CD4-positive, alpha-beta T cell treated with Interleukin-1 beta for 1 hour (primary cell): ENCODE measurements around the gene GABRD.

ENCODE experiments used
- DNase-seq, 2 donors: peaks; one replicate each; pipeline ENCODE4 v3.0.0-alpha.2; 2020 to 2022

Gene GABRD

DNA sequence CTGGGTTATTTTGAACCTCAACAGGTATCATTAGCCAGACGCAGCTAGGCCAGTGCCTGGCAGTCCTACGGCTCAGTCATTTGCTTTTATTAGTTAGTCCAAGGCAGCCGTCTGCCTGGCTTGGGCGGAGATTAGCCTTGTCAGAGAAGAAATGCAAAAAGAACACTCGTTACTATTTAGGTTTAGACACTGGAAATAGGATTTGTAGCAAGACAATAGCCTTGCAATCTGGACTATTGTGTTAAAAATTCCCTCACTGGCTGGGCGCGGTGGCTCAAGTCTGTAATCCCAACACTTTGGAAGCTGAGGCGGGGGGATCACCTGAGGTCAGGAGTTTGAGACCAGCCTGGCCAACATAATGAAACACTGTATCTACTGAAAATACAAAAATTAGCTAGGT lies 20.1 kb downstream of the GABRD start:
- no peak for DNase-seq

DNA sequence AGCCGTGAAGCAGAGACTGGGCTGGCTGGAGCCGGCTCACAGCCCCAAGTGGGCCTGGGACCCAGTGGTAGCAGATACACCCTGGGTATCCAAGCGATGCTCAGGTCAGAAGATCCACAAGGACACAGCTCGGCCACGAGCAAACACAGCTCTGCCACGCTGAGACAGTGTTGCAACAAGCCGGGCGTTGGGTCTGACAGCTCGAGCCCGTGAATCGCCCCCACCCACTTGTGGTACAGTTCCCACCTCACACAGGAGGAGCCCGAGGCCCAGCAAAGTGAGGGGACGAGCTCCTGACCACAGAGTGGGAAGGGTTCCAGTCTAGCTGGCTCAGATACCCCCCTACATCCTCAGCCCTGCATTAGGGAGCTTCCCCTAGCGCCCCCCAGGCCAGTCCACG lies 22.2 kb downstream of the GABRD start:
- DNase-seq: no peak

- no peak for DNase-seq
Observed at GRCh38 chr1:2041887-2042286, 22.7 kb downstream of the GABRD start.

GRCh38 chr1:2042830-2043773 lies 24.0 kb downstream of the GABRD start:
- DNase-seq: no peak

- no peak for DNase-seq
Observed at GRCh38 chr1:2043886-2044285, 24.7 kb downstream of the GABRD start.

GRCh38 chr1:2044510-2045319 lies 25.6 kb downstream of the GABRD start:
- peak; percentile 77 to 84 for DNase-seq

GRCh38 chr1:2045468-2046173 lies 26.5 kb downstream of the GABRD start:
- DNase-seq: no peak

GRCh38 chr1:2046174-2046917 lies 27.2 kb downstream of the GABRD start:
- DNase-seq: peak; percentile 27 to 33

DNA sequence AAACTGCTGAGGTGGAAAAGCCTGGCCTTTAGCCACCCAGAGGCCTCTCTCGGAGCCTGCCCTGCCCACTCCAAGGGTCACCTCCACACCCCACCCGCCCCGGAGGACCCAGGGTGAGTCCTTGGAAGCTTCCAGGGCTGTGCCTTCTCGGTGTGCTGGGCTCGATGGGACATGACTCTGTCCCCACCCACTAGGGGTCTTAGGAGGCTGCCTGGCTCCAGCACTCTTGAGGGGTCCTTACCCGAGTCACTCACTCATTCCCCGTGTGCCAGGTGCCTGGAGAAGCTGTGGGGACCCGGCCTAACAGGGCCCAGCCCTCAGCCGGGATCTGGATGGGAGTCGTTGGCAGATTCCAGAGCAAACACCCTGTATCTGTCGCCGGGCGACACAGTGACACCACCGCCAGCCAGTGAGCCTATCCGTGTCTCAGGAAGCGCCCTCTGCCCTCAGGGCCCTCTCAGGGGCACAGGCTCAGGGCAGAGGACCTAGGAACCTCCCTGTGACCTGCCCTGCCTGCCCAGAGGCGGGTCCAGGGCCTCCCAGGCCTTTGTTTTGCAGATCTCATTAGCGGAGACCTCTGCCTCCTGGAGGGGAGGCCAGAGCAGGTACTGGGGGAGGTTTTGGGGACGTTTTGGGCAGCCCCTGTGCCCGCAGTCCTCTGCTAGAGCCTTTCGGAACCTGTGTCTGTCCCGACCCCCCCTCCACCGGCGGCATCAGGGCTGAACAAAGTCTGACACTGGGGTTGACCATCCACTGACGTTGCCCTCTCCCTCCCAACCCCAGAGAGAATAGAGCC lies 28.0 kb downstream of the GABRD start:
- no peak for DNase-seq

GRCh38 chr1:2047749-2048729 lies 28.9 kb downstream of the GABRD start:
- no peak for DNase-seq

GRCh38 chr1:2049225-2049717 lies 30.1 kb downstream of the GABRD start:
- peak in 1 of 2 donors; percentile 5 for DNase-seq

GRCh38 chr1:2049718-2050431 lies 30.7 kb downstream of the GABRD start, which contains the start of gene PRKCZ:
TSS of gene PRKCZ (plus strand) at chr1:2050411. CDS start at chr1:2050631, 220 bp downstream.
- peak; percentile 93 to 95 for DNase-seq

DNA sequence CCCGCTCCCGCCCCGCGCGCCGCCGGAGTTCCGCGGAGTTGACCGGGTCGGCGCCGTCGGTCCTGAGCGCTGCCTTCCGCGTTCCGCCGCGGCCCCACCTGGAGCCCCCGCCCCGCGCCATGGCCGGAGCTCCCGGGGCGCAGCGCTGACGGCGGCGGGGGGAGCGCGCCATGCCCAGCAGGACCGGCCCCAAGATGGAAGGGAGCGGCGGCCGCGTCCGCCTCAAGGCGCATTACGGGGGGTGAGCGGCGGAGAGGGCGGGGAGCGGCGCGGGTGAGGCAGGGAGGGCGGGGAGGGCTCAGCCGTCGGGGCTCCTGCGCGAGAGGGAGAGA lies 31.3 kb downstream of the GABRD start:
- DNase-seq: no peak

DNA sequence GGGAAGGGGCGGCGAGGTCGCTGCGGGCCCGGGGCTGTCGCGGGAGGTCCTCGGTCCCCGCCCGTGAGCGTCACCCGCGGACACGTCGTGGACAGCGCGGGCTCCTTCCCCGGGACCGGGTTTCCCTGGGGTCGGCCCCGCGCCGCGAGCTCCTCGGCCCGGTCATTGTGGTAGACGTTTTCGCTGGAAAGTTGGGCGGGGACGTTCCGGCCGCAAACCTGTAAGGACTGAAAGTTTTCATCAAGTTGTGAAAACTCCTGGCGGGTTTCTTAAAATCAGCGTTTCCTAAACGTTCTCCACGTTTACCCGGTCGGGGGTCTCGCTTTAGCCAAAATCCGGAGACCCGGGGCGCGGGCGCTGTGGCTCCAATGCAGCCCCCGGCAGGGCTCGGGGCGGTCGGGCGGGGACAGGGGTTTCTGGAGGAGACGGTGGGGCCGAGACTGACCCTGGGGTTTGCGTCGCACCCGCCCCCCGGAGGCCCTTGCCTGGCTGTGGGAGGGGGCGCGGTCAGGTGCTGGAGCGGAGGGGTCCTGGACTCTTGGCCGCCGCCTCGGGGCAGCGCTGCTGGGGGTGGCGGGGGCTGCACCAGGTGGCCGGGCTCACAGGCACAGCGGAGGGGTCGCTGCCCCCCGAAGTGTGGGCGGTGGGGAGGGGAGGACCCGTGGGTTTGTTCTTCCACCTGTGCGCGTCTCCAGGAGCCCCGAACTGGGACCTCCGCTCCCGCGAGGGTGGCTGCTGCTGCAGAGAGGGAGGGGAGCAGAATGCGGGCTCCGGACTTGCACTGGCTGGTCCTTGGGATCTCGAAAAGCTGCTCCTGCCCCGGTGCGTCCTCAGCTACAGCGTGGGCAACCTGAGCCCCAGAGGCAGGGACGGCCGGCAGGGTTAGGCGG lies 31.9 kb downstream of the GABRD start:
- no peak for DNase-seq

GRCh38 chr1:2052054-2052679 lies 33.0 kb downstream of the GABRD start:
- DNase-seq: no peak

- no peak for DNase-seq
Observed at GRCh38 chr1:2052756-2053155, 33.6 kb downstream of the GABRD start.

DNA sequence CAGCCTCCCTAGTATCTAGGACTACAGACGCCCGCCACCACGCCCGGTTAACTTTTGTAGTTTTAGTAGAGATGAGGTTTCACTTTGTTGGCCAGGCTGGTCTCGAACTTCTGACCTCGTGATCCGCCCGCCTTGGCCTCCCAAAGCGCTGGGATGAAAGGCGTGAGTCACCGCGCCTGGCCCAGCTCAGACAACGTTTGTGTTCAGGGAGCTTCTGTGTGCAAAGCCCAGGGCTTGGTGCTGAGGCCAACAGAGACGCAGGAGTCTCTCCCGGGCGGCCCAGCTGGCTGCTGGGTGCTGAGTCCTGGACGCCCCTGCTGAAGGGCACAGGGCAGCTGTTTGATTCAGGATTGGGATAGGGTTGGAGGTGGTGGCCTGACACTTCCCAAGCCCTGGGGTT lies 34.1 kb downstream of the GABRD start:
- DNase-seq: no peak
